Activated B cell treated with CpG ODN at 0.5 μM for 24 hours (primary cell): ENCODE measurements around the gene C19orf81. TPM values are rescaled to one million over a fixed set of nuclear protein-coding genes. Genes with fewer than 3 reads are reported as not detected.

ENCODE experiments used
- ATAC-seq: fragments of 200-7000 bp; cut with Tn5 transposase; one replicate; pipeline ENCODE4 v1.10.0; 2021; ENCODE audit warnings: low read depth, mild to moderate bottlenecking, moderate library complexity
- CTCF ChIA-PET: fragments of 350-600 bp; sonication (Branson Sonifier 250); formaldehyde crosslinking; loops from one replicate; lab custom pipeline; 2021; ENCODE audit warnings: antibody characterized with exemption; lab: Charles Lee
- POLR2A ChIA-PET: fragments of 350-600 bp; sonication (Branson Sonifier 250); formaldehyde crosslinking; loops from one replicate; lab custom pipeline; 2021; ENCODE audit warnings: antibody characterized with exemption; lab: Charles Lee
- DNase-seq: peaks from one replicate; pipeline ENCODE4 v3.0.0; 2022
- H3K27ac Mint-ChIP-seq: one replicate; pipeline ENCODE4 v1.8.0; 2020; ENCODE audit warnings: mixed read lengths
- H3K27me3 Mint-ChIP-seq: one replicate; pipeline ENCODE4 v1.8.0; 2021; ENCODE audit warnings: mixed read lengths
- H3K36me3 Mint-ChIP-seq: one replicate; pipeline ENCODE4 v1.8.0; 2021; ENCODE audit warnings: low read depth, mixed read lengths
- H3K4me1 Mint-ChIP-seq: one replicate; pipeline ENCODE4 v1.8.0; 2021; ENCODE audit warnings: mixed read lengths
- H3K4me3 Mint-ChIP-seq: one replicate; pipeline ENCODE4 v1.8.0; 2020; ENCODE audit warnings: mild to moderate bottlenecking, mixed read lengths
- H3K9me3 Mint-ChIP-seq: one replicate; pipeline ENCODE4 v1.8.0; 2020; ENCODE audit warnings: mixed read lengths
- CTCF ChIP-seq: fragments of 200-600 bp; IDR thresholded peaks from one replicate; pipeline ENCODE4 v1.8.0; 2022; ENCODE audit warnings: antibody characterized with exemption, mild to moderate bottlenecking
- intact Hi-C: fragments of 100-400 bp; cut with micrococcal nuclease; formaldehyde crosslinking; loops from one replicate; pipeline ENCODE4 v1.15.1; 2024
- total RNA-seq: library from RNA; stranded (reverse); gene quantifications from 2 replicates; pipeline ENCODE4 v1.2.3, GENCODE V29; 2022

Gene C19orf81
- total RNA-seq, 1 donor from 2014 or later, result not detected

- no peak for TF ChIP-seq CTCF
- H3K4me3 Mint-ChIP-seq, result no peak overlapping the region
- ATAC-seq, result no peak
- no peak for DNase-seq
- H3K4me1 Mint-ChIP-seq, result peaks cover 3% of the 10 kb centered on the region
- peaks cover 33% of the 10 kb centered on the region for H3K27me3 Mint-ChIP-seq
- ChIA-PET POLR2A (no interaction called here), CTCF (interaction anchor here (1.6 kb wide), 1 partner anchor 218 kb away, joined by 5 read pairs; no protein-coding TSS in a partner anchor)
- no peaks in the 10 kb centered on the region for H3K9me3 Mint-ChIP-seq
- intact Hi-C loops, result no loop called here
- no peaks in the 10 kb centered on the region for H3K36me3 Mint-ChIP-seq
- H3K27ac Mint-ChIP-seq, result no peak overlapping the region
Observed at GRCh38 chr19:50703915-50704796, 54.9 kb downstream of the C19orf81 start.

- Mint-ChIP-seq H3K4me1 (peaks cover 3% of the 10 kb centered on the region), H3K27me3 (peaks cover 31% of the 10 kb centered on the region), H3K4me3 (no peak overlapping the region), H3K36me3 (no peaks in the 10 kb centered on the region), H3K9me3 (no peaks in the 10 kb centered on the region), H3K27ac (no peak overlapping the region)
- CTCF ChIA-PET, result interaction anchor here (1.6 kb wide), 1 partner anchor 217 kb away, joined by 5 read pairs; no protein-coding TSS in a partner anchor
- intact Hi-C loops, result loop anchor here (1.0 kb wide), 2 partner anchors 78 to 217 kb away; no protein-coding TSS in a partner anchor
- no peak for TF ChIP-seq CTCF
- POLR2A ChIA-PET, result no interaction called here
- DNase-seq, result no peak
- ATAC-seq, result peak; percentile 89
Observed at GRCh38 chr19:50705422-50706019, 56.3 kb downstream of the C19orf81 start.

- Mint-ChIP-seq H3K27ac (no peak overlapping the region), H3K27me3 (peaks cover 37% of the 10 kb centered on the region), H3K36me3 (no peaks in the 10 kb centered on the region), H3K4me3 (no peak overlapping the region), H3K4me1 (peaks cover 3% of the 10 kb centered on the region), H3K9me3 (no peaks in the 10 kb centered on the region)
- DNase-seq (no peak), ATAC-seq (no peak)
- intact Hi-C loops, result no loop called here
- TF ChIP-seq CTCF, result no peak
- ChIA-PET POLR2A (no interaction called here), CTCF (no interaction called here)
Observed at GRCh38 chr19:50706387-50706786, 57.1 kb downstream of the C19orf81 start.

GRCh38 chr19:50708179-50708879 lies 59.1 kb downstream of the C19orf81 start:
- Mint-ChIP-seq H3K4me1 (peaks cover 6% of the 10 kb centered on the region), H3K27me3 (peaks cover 41% of the 10 kb centered on the region), H3K36me3 (no peaks in the 10 kb centered on the region), H3K27ac (no peak overlapping the region), H3K4me3 (no peak overlapping the region), H3K9me3 (no peaks in the 10 kb centered on the region)
- CTCF ChIA-PET, result no interaction called here
- no peak for TF ChIP-seq CTCF
- intact Hi-C loops, result no loop called here
- ATAC-seq, result no peak
- DNase-seq, result no peak
- POLR2A ChIA-PET, result no interaction called here

Other genes with a start within 250 kb of the C19orf81 start
- gene SPIB, start 230.5 kb upstream of the C19orf81 start, total RNA-seq, result 280 and 324 TPM in 2 replicates
- 1.1 and 1.4 TPM in 2 replicates for gene MYBPC2, start 216.6 kb upstream of the C19orf81 start, total RNA-seq
- 70.8 and 72.1 TPM in 2 replicates for gene EMC10, start 172.9 kb upstream of the C19orf81 start, total RNA-seq
- gene GARIN5A, start 172.6 kb upstream of the C19orf81 start, total RNA-seq, result 0.29 and 0.67 TPM in 2 replicates
- 21.0 and 23.7 TPM in 2 replicates for gene JOSD2, start 138.3 kb upstream of the C19orf81 start, total RNA-seq
- not detected in 2 replicates for gene ASPDH, start 135.5 kb upstream of the C19orf81 start, total RNA-seq
- gene LRRC4B, start 81.0 kb upstream of the C19orf81 start, total RNA-seq, result not detected in 2 replicates
- gene SYT3, start 9.6 kb upstream of the C19orf81 start, total RNA-seq, result 0.60 TPM in 1 of 2 replicates, not detected in the other
- not detected in 2 replicates for gene SHANK1, start 70.4 kb downstream of the C19orf81 start, total RNA-seq
- gene CLEC11A, start 73.9 kb downstream of the C19orf81 start, total RNA-seq, result 0.24 and 0.38 TPM in 2 replicates
- gene GPR32, start 121.0 kb downstream of the C19orf81 start, total RNA-seq, result not detected in 2 replicates
- not detected in 2 replicates for gene ACP4, start 141.0 kb downstream of the C19orf81 start, total RNA-seq
- 10.0 and 13.0 TPM in 2 replicates for gene KLK1, start 174.3 kb downstream of the C19orf81 start, total RNA-seq
- gene KLK15, start 184.1 kb downstream of the C19orf81 start, total RNA-seq, result not detected in 2 replicates
- not detected in 2 replicates for gene KLK3, start 205.5 kb downstream of the C19orf81 start, total RNA-seq
- 0.69 and 1.8 TPM in 2 replicates for gene KLK2, start 224.0 kb downstream of the C19orf81 start, total RNA-seq